B cell (primary cell): Measurements from ENCODE around the gene ID3. TPM values are rescaled to one million over a fixed set of nuclear protein-coding genes. Genes with fewer than 3 reads are reported as not detected.

Experiments
- ATAC-seq: fragments of 200-7000 bp; cut with Tn5 transposase; one replicate; pipeline ENCODE4 v1.10.0; 2021; ENCODE audit warnings: low read depth, mild to moderate bottlenecking, moderate number of reproducible peaks, moderate library complexity
- CTCF ChIA-PET: fragments of 350-600 bp; sonication (Branson Sonifier 250); formaldehyde crosslinking; loops from one replicate; lab custom pipeline; 2021; ENCODE audit warnings: antibody characterized with exemption, inconsistent platforms; lab: Charles Lee
- POLR2A ChIA-PET: fragments of 350-600 bp; sonication (Branson Sonifier 250); formaldehyde crosslinking; loops from one replicate; lab custom pipeline; 2021; ENCODE audit warnings: antibody characterized with exemption; lab: Charles Lee
- DNase-seq: peaks from one replicate; pipeline ENCODE4 v3.0.0; 2013
- H2AFZ ChIP-seq: 2 replicates; pipeline ENCODE4 v1.6.1; 2012; ENCODE audit warnings: mild to moderate bottlenecking, low read depth, low read length; ENCODE audit not compliant: insufficient read depth, poor library complexity, severe bottlenecking
- H3K27ac ChIP-seq, 2 donors: 1 replicate in 1 of 2; 2 replicates in 1 of 2; pipeline ENCODE4 v1.5.1; 2012 to 2013; ENCODE audit warnings: low read length in 2 of 2, mild to moderate bottlenecking in 2 of 2, moderate library complexity in 1 of 2
- H3K27me3 ChIP-seq, 4 experiments: fragments of 200-600 bp in 1 of 4; sonication (generic) in 1 of 4; replicated peaks in 1 of 4; 1 replicate in 2 of 4; 2 replicates in 2 of 4; pipeline versions ENCODE4 v1.6.1 to v1.7.0; 2013 to 2016; ENCODE audit warnings: low read length in 3 of 4, mild to moderate bottlenecking in 2 of 4, mixed read lengths in 1 of 4, moderate library complexity in 1 of 4; ENCODE audit not compliant: insufficient read depth in 4 of 4, control insufficient read depth in 3 of 4; ENCODE audit errors: control extremely low read depth in 1 of 4
- H3K36me3 ChIP-seq, 2 experiments: replicated peaks in 1 of 2; 1 replicate in 1 of 2; 2 replicates in 1 of 2; pipeline versions ENCODE4 v1.6.1 to v1.7.1; 2013; ENCODE audit warnings: low read length in 1 of 2; ENCODE audit not compliant: insufficient read depth in 2 of 2, control insufficient read depth in 1 of 2; ENCODE audit errors: control extremely low read depth in 1 of 2, extremely low read depth in 1 of 2
- H3K4me1 ChIP-seq, 2 donors: fragments of 200-600 bp in 1 of 2; sonication (generic) in 1 of 2; 1 replicate in 1 of 2; 2 replicates in 1 of 2; pipeline versions ENCODE4 v1.5.1 to v1.6.1; 2013 to 2017; ENCODE audit warnings: low read length in 2 of 2; ENCODE audit not compliant: control insufficient read depth in 2 of 2, insufficient read depth in 2 of 2
- H3K4me2 ChIP-seq: replicated peaks from 2 replicates; pipeline ENCODE3; 2012; ENCODE audit warnings: mild to moderate bottlenecking, low read depth, low read length; ENCODE audit not compliant: poor library complexity, severe bottlenecking
- H3K4me3 ChIP-seq, 5 experiments: fragments of 200-600 bp in 1 of 5; sonication (generic) in 1 of 5; 1 replicate in 3 of 5; 2 replicates in 2 of 5; pipeline versions ENCODE4 v1.5.1 to v1.7.0; 2011 to 2016; ENCODE audit warnings: low read length in 4 of 5, mild to moderate bottlenecking in 4 of 5, low read depth in 2 of 5, control low read depth in 1 of 5, moderate library complexity in 1 of 5; ENCODE audit not compliant: insufficient read depth in 1 of 5; ENCODE audit errors: control extremely low read depth in 1 of 5, extremely low read depth in 1 of 5
- H3K79me2 ChIP-seq: fragments of 200-600 bp; sonication (generic); one replicate; pipeline ENCODE4 v1.6.0; 2016; ENCODE audit warnings: low read length; ENCODE audit not compliant: control insufficient read depth, insufficient read depth
- H3K9ac ChIP-seq: fragments of 200-600 bp; sonication (generic); 2 replicates; pipeline ENCODE4 v1.6.1; 2017; ENCODE audit warnings: mild to moderate bottlenecking, low read length, moderate library complexity
- H3K9me3 ChIP-seq, 3 donors: one replicate each; pipeline versions ENCODE4 v1.6.1 to v1.7.1; 2013; ENCODE audit warnings: low read length in 2 of 3; ENCODE audit not compliant: control insufficient read depth in 2 of 3, insufficient read depth in 1 of 3; ENCODE audit errors: control extremely low read depth in 1 of 3
- H4K20me1 ChIP-seq: 2 replicates; pipeline ENCODE4 v1.6.0; 2012; ENCODE audit warnings: mild to moderate bottlenecking, low read length; ENCODE audit not compliant: insufficient read depth, control insufficient read depth, poor library complexity, severe bottlenecking
- H3K27ac Mint-ChIP-seq: one replicate; pipeline ENCODE4 v1.8.0; 2021; ENCODE audit warnings: mixed read lengths
- H3K27me3 Mint-ChIP-seq: one replicate; pipeline ENCODE4 v1.8.0; 2021; ENCODE audit warnings: mixed read lengths
- H3K4me1 Mint-ChIP-seq: one replicate; pipeline ENCODE4 v1.8.0; 2021; ENCODE audit warnings: mixed read lengths
- H3K4me3 Mint-ChIP-seq: one replicate; pipeline ENCODE4 v1.8.0; 2021; ENCODE audit warnings: mixed read lengths
- H3K9me3 Mint-ChIP-seq: one replicate; pipeline ENCODE4 v1.8.0; 2022; ENCODE audit warnings: mixed read lengths; ENCODE audit not compliant: insufficient read depth
- CTCF ChIP-seq: fragments of 200-600 bp; IDR thresholded peaks from one replicate; pipeline ENCODE4 v1.8.0; 2022; ENCODE audit warnings: antibody characterized with exemption, mild to moderate bottlenecking
- EZH2 ChIP-seq: IDR thresholded peaks from 2 replicates; pipeline ENCODE4 v1.6.1; 2012; ENCODE audit warnings: borderline replicate concordance, low read depth, mild to moderate bottlenecking, moderate library complexity, low read length; ENCODE audit not compliant: insufficient read depth, poor library complexity, severe bottlenecking
- WGBS: methylation state at CpG from one replicate; pipeline ENCODE4 v1.1.5; 2013; ENCODE audit warnings: missing lambda C conversion rate; ENCODE audit not compliant: insufficient coverage; 5-methylcytosine and 5-hydroxymethylcytosine counted together
- intact Hi-C: fragments of 100-400 bp; cut with micrococcal nuclease; formaldehyde crosslinking; loops from one replicate; pipeline ENCODE4 v1.10.0; 2022
- polyA plus RNA-seq: library from polyadenylated mRNA; depleted of rRNA; stranded (reverse); fragments of >200 nt; gene quantifications from 2 replicates; pipeline ENCODE4 v1.2.3, GENCODE V29; 2012
- total RNA-seq, 2 donors: library from RNA; stranded (reverse); fragments of 120-200 nt in 1 of 2; gene quantifications; 1 replicate in 1 of 2; 2 replicates in 1 of 2; pipeline versions ENCODE4 v1.2.3 to v1.2.4, GENCODE V29; 2013 to 2022

Gene ID3
- total and polyA plus RNA-seq, 2 donors (not counting 1 experiment from before 2014, with no cell fraction given) = 212 to 367 TPM

- peak overlapping the region; percentile 98 for H3K4me2 ChIP-seq
- peaks cover 68% of the 10 kb centered on the region for H3K4me1 Mint-ChIP-seq
- H3K4me3 Mint-ChIP-seq = peak overlapping the region; percentile 93
- H3K27ac ChIP-seq = peak overlapping the region; percentile 63 to 91
- H3K27me3 ChIP-seq = no peaks in the 10 kb centered on the region
- peak overlapping the region; percentile 97 for H3K9ac ChIP-seq
- CTCF ChIA-PET = interaction anchor here (0.8 to 41.7 kb wide), 13 partner anchors 10 to 77 kb away, joined by 3 to 1420 read pairs (median 31); no protein-coding TSS in a partner anchor
- H3K4me1 ChIP-seq = peaks cover 55 to 68% of the 10 kb centered on the region in 2 donors
- no peak for TF ChIP-seq EZH2
- TF ChIP-seq CTCF = no peak
- ATAC-seq = no peak
- intact Hi-C loops = loop anchor here (5.0 to 10.0 kb wide), 2 partner anchors 168 to 355 kb away; partner anchors contain the start of gene CNR2
- no peak overlapping the region for H2AFZ ChIP-seq
- no peaks in the 10 kb centered on the region for H3K9me3 Mint-ChIP-seq
- peak overlapping the region in 4 of 5 experiments; percentile 87 to 100 (median 96) for H3K4me3 ChIP-seq
- H3K9me3 ChIP-seq = no peaks in the 10 kb centered on the region
- H3K27me3 Mint-ChIP-seq = no peaks in the 10 kb centered on the region
- POLR2A ChIA-PET = interaction anchor here (0.6 to 9.5 kb wide), 13 partner anchors 8 to 81 kb away, joined by 3 to 165 read pairs (median 19); no protein-coding TSS in a partner anchor
- H3K27ac Mint-ChIP-seq = peak overlapping the region; percentile 98
- 59% methylated on average over 2 of the region's 4 CpGs for WGBS
- peaks cover 0 to 19% of the 10 kb centered on the region in 2 experiments for H3K36me3 ChIP-seq
- DNase-seq = no peak
- H3K79me2 ChIP-seq = peaks cover 36% of the 10 kb centered on the region
- H4K20me1 ChIP-seq = peaks cover 23% of the 10 kb centered on the region
These were observed 2.4 kb downstream of the ID3 start for GRCh38 chr1:23556635-23557470.
